K562 (cell line): ENCODE measurements around the gene CRIP1. TPM values are rescaled to one million over a fixed set of nuclear protein-coding genes. Genes with fewer than 3 reads are reported as not detected.

Source experiments
- ATAC-seq: fragments of 200-7000 bp; cut with Tn5 transposase; 3 replicates; pipeline ENCODE4 v1.9.1; 2020; ENCODE audit warnings: moderate library complexity
- BruUV-seq: library from RNA; stranded (reverse); fragments of 400-500 nt; replicated peaks from 2 replicates; lab custom pipeline; 2021; lab: Mats Ljungman, UMichigan
- CTCF ChIA-PET: fragments of 300-600 bp; formaldehyde crosslinking; extraction: SDS; loops from one replicate; lab custom pipeline; 2021; ENCODE audit warnings: low intra/inter-chr PET ratio; lab: Yijun Ruan, JAX
- POLR2A ChIA-PET: fragments of 300-600, 350-650 bp; sonication (Branson Sonifier 250); formaldehyde crosslinking; extraction: SDS; loops from one replicate; lab custom pipeline; 2021; ENCODE audit warnings: antibody characterized with exemption, inconsistent platforms; lab: Yijun Ruan, JAX
- DNase-seq, 4 experiments: peaks; one replicate each; pipeline versions ENCODE4 v3.0.0 to v3.0.0-alpha.2; 2011 to 2018; ENCODE audit warnings: low spot score in 3 of 4, mixed read lengths in 3 of 4; ENCODE audit errors: extremely low read depth in 1 of 4
- FAIRE-seq: peaks from 2 replicates; lab custom pipeline; 2011; peaks lifted over from hg19 to GRCh38; lab: Jason Lieb, UNC
- H2AFZ ChIP-seq: 2 replicates; pipeline ENCODE4 v1.6.0; 2011; ENCODE audit warnings: low read depth, low read length, control low read depth, inconsistent platforms
- H3K27ac ChIP-seq: fragments of 200-600 bp; 3 replicates; pipeline ENCODE4 v1.8.0; 2011; ENCODE audit warnings: low read depth, mild to moderate bottlenecking, control low read depth, inconsistent platforms, low read length, moderate library complexity, mixed read lengths; ENCODE audit errors: extremely low read depth
- H3K27me3 ChIP-seq, 2 experiments: fragments of 300-600 bp in 1 of 2; 2 replicates in 1 of 2; 3 replicates in 1 of 2; pipeline versions ENCODE4 v1.6.0 to v1.8.0; 2011; ENCODE audit warnings: inconsistent platforms in 2 of 2, low read length in 2 of 2, mild to moderate bottlenecking in 1 of 2, mixed read lengths in 1 of 2, moderate library complexity in 1 of 2; ENCODE audit not compliant: control insufficient read depth in 2 of 2, insufficient read depth in 2 of 2
- H3K36me3 ChIP-seq: fragments of 300-600 bp; 3 replicates; pipeline ENCODE4 v1.8.0; 2011; ENCODE audit warnings: mild to moderate bottlenecking, low read length, inconsistent platforms; ENCODE audit not compliant: control insufficient read depth, insufficient read depth
- H3K4me1 ChIP-seq, 2 experiments: fragments of 200-600 bp in 1 of 2; replicated peaks in 1 of 2; 2 replicates in 1 of 2; 3 replicates in 1 of 2; pipeline versions ENCODE4 v1.5.1 to v1.8.0; 2011; ENCODE audit warnings: inconsistent platforms in 2 of 2, low read length in 2 of 2, mild to moderate bottlenecking in 1 of 2, mixed read lengths in 1 of 2, moderate library complexity in 1 of 2; ENCODE audit not compliant: control insufficient read depth in 2 of 2, insufficient read depth in 2 of 2
- H3K4me2 ChIP-seq: 2 replicates; pipeline ENCODE4 v1.6.1; 2011; ENCODE audit warnings: low read length, control low read depth, inconsistent platforms, mixed read lengths; ENCODE audit not compliant: insufficient read depth
- H3K4me3 ChIP-seq: fragments of 200-600 bp; sonication (generic), shearing (Covaris generic); 2 replicates; pipeline ENCODE4 v1.5.1; 2016; ENCODE audit warnings: control low read depth, inconsistent platforms
- H3K79me2 ChIP-seq: fragments of 200-600 bp; 3 replicates; pipeline ENCODE4 v1.8.0; 2011; ENCODE audit warnings: low read length, inconsistent platforms; ENCODE audit not compliant: control insufficient read depth, insufficient read depth
- H3K9ac ChIP-seq, 2 experiments: 2 replicates each; pipeline versions ENCODE4 v1.6.0 to v1.6.1; 2011; ENCODE audit warnings: low read depth in 2 of 2, low read length in 2 of 2, control low read depth in 1 of 2, inconsistent platforms in 1 of 2, mild to moderate bottlenecking in 1 of 2, mixed read lengths in 1 of 2; ENCODE audit not compliant: insufficient read depth in 1 of 2
- H3K9me1 ChIP-seq: one replicate; pipeline ENCODE4 v1.6.0; 2011; ENCODE audit warnings: inconsistent platforms, mild to moderate bottlenecking, low read length, moderate library complexity; ENCODE audit not compliant: control insufficient read depth, insufficient read depth
- H3K9me3 ChIP-seq: replicated peaks from 2 replicates; pipeline ENCODE4 v1.5.1; 2011; ENCODE audit warnings: low read depth, low read length, inconsistent platforms; ENCODE audit not compliant: control insufficient read depth, insufficient read depth
- H4K20me1 ChIP-seq: replicated peaks from 2 replicates; pipeline ENCODE4 v1.6.1; 2011; ENCODE audit warnings: low read length, inconsistent platforms, mixed read lengths; ENCODE audit not compliant: control insufficient read depth, insufficient read depth
- FOS ChIP-seq: IDR thresholded peaks from 3 replicates; pipeline ENCODE4 v1.6.1; 2011; ENCODE audit not compliant: insufficient read length; ENCODE audit errors: extremely low read depth
- GATA2 ChIP-seq: sonication (generic); formaldehyde crosslinking; IDR thresholded peaks from 2 replicates; pipeline ENCODE4 v1.4.0; 2020; ENCODE audit warnings: mild to moderate bottlenecking, missing genetic modification reagents
- NUFIP1 ChIP-seq: fragments of 450-650 bp; IDR thresholded peaks from 2 replicates; pipeline ENCODE4 v1.6.1; 2018; ENCODE audit not compliant: partially characterized antibody
- PHB ChIP-seq: fragments of 250-450 bp; sonication (Bioruptor Pico); IDR thresholded peaks from 2 replicates; pipeline ENCODE4 v1.5.0; 2021
- RBBP5 ChIP-seq: fragments of 200-600 bp; sonication (generic); IDR thresholded peaks from 2 replicates; pipeline ENCODE4 v1.6.1; 2012; ENCODE audit warnings: borderline replicate concordance, mild to moderate bottlenecking, low read length, control low read depth, inconsistent platforms; ENCODE audit not compliant: insufficient read depth, poor library complexity, severe bottlenecking
- U2AF1 ChIP-seq: fragments of 200-400 bp; formaldehyde crosslinking; optimal IDR thresholded peaks from 2 replicates; pipeline ENCODE3; 2017; ENCODE audit warnings: mild to moderate bottlenecking, low read depth, low read length, moderate library complexity
- ZNF76 ChIP-seq: fragments of 250-450 bp; sonication (Bioruptor Pico); IDR thresholded peaks from 2 replicates; pipeline ENCODE4 v1.4.0; 2020; ENCODE audit warnings: mild to moderate bottlenecking, moderate library complexity, borderline replicate concordance
- WGBS: fragments of 100-300 bp; shearing (Covaris generic); methylation state at CpG from one replicate; pipeline ENCODE4 v1.1.6; 2016; ENCODE audit warnings: low coverage, mixed read lengths; ENCODE audit not compliant: insufficient coverage; ENCODE audit errors: missing lambda C conversion rate; 5-methylcytosine and 5-hydroxymethylcytosine counted together
- in situ Hi-C: fragments of 300-500 bp; cut with MboI; formaldehyde crosslinking; loops from 4 replicates; pipeline ENCODE4 v1.15.0; 2018; ENCODE audit warnings: inconsistent platforms, mixed read lengths
- intact Hi-C: fragments of 100-400 bp; cut with micrococcal nuclease; formaldehyde crosslinking; loops from 2 replicates; pipeline ENCODE4 v1.14.2; 2022
- polyA plus RNA-seq, 8 experiments: library from polyadenylated mRNA; depleted of rRNA in 4 of 8; stranded (reverse) in 5 of 8; unstranded in 3 of 8; fragments of >200 nt; fragmentation: Nextera tagmentation in 2 of 8; fragmentation: Illumina TruSeq in 1 of 8; extraction: Ambion mirVana in 2 of 8; extraction: Trizol in 1 of 8; gene quantifications; 2 replicates each; pipeline versions ENCODE4 v1.2.1 to v1.2.3, GENCODE V29; 2011 to 2014; ENCODE audit warnings: inconsistent platforms in 1 of 8, missing spikeins in 1 of 8
- total RNA-seq, 7 experiments: library from RNA; depleted of rRNA in 6 of 7; stranded (reverse); fragments of >200 nt in 6 of 7; fragmentation: Illumina TruSeq in 2 of 7; extraction: Trizol in 2 of 7; gene quantifications; 2 replicates each; pipeline versions ENCODE4 v1.2.1 to v1.2.3, GENCODE V29; 2011 to 2021; ENCODE audit warnings: low replicate concordance in 1 of 7
- TF ChIP-seq, protein P1 (sequence below): IDR thresholded peaks from 3 replicates; pipeline ENCODE4 v1.6.1; 2011; ENCODE audit warnings: borderline replicate concordance, mild to moderate bottlenecking; ENCODE audit not compliant: insufficient read length, insufficient read depth
- TF ChIP-seq, protein P2 (sequence below): fragments of 250-450 bp; sonication (Bioruptor Pico); IDR thresholded peaks from 2 replicates; pipeline ENCODE4 v1.5.0; 2020; ENCODE audit warnings: mild to moderate bottlenecking, borderline replicate concordance

CRIP1 gene
- total and polyA plus RNA-seq, 9 of the 15 experiments (the other 6 are each of a cell fraction or from before 2014, with no cell fraction given) = 0.11 to 0.58 (median 0.14) TPM; not detected in 6

DNA sequence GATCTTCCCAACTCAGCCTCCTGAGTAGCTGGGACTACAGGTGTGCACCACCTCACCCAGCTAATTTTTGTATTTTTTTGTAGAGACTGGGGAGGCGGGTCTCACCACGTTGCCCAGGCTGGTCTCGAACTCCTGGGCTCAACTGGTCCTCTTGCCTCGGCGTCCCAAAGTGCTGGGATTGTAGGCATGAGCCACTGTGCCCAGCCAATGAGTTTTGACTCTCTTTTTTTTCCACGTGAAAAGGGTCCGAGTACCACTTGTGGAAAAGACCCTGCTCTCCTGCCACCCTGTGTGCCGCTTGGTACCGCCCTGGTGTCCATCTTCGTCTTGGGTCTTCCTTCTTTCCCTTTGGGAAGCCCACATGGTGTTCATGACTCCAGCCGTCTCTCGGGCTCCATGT, 21.9 kb downstream of the CRIP1 start:
- DNase-seq = no peak
- Histone ChIP-seq H3K4me2 (no peak overlapping the region), H2AFZ (no peak overlapping the region), H3K9ac (no peak overlapping the region), H3K9me3 (no peaks in the 10 kb centered on the region), H4K20me1 (no peaks in the 10 kb centered on the region), H3K9me1 (no peaks in the 10 kb centered on the region), H3K4me1 (no peaks in the 10 kb centered on the region; a peak in 1 of 5 replicates), H3K36me3 (no peaks in the 10 kb centered on the region), H3K79me2 (no peaks in the 10 kb centered on the region), H3K27me3 (peaks cover 23 to 56% of the 10 kb centered on the region in 2 experiments), H3K27ac (no peak overlapping the region), H3K4me3 (no peak overlapping the region)
- ChIA-PET CTCF (no interaction called here), POLR2A (no interaction called here)
- no peak for FAIRE-seq
- 0% methylated on average over 7 of the region's 12 CpGs for WGBS
- ATAC-seq = no peak
- no peak for TF ChIP-seq PHB (CRISPR knock-in tag)
- no peak for TF ChIP-seq ZNF76
- TF ChIP-seq NUFIP1 = no peak
- no peak for TF ChIP-seq U2AF1
- TF ChIP-seq, protein P1, sequence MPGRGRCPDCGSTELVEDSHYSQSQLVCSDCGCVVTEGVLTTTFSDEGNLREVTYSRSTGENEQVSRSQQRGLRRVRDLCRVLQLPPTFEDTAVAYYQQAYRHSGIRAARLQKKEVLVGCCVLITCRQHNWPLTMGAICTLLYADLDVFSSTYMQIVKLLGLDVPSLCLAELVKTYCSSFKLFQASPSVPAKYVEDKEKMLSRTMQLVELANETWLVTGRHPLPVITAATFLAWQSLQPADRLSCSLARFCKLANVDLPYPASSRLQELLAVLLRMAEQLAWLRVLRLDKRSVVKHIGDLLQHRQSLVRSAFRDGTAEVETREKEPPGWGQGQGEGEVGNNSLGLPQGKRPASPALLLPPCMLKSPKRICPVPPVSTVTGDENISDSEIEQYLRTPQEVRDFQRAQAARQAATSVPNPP = no peak
- TF ChIP-seq RBBP5 = no peak
- no peak for TF ChIP-seq GATA2
- TF ChIP-seq, protein P2, sequence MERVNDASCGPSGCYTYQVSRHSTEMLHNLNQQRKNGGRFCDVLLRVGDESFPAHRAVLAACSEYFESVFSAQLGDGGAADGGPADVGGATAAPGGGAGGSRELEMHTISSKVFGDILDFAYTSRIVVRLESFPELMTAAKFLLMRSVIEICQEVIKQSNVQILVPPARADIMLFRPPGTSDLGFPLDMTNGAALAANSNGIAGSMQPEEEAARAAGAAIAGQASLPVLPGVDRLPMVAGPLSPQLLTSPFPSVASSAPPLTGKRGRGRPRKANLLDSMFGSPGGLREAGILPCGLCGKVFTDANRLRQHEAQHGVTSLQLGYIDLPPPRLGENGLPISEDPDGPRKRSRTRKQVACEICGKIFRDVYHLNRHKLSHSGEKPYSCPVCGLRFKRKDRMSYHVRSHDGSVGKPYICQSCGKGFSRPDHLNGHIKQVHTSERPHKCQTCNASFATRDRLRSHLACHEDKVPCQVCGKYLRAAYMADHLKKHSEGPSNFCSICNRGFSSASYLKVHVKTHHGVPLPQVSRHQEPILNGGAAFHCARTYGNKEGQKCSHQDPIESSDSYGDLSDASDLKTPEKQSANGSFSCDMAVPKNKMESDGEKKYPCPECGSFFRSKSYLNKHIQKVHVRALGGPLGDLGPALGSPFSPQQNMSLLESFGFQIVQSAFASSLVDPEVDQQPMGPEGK (CRISPR knock-in tag) = no peak
- TF ChIP-seq FOS = no peak
- BruUV-seq = no TSS peak
- in situ Hi-C loops = no loop called here
- intact Hi-C loops = no loop called here
